Myocyte (in vitro differentiated cells): ENCODE results near the gene RBM20. TPM values are rescaled to one million over a fixed set of nuclear protein-coding genes. Genes with fewer than 3 reads are reported as not detected.

ENCODE experiments used
- DNase-seq: peaks from one replicate; pipeline ENCODE4 v3.0.0-alpha.2; 2012; ENCODE audit warnings: low read depth
- total RNA-seq: library from RNA; depleted of rRNA; stranded (reverse); fragments of >200 nt; gene quantifications from 2 replicates; pipeline ENCODE4 v1.2.3, GENCODE V29; 2014

RBM20 gene
- total RNA-seq, 1 donor from 2014 or later, result 2.6 TPM

DNA sequence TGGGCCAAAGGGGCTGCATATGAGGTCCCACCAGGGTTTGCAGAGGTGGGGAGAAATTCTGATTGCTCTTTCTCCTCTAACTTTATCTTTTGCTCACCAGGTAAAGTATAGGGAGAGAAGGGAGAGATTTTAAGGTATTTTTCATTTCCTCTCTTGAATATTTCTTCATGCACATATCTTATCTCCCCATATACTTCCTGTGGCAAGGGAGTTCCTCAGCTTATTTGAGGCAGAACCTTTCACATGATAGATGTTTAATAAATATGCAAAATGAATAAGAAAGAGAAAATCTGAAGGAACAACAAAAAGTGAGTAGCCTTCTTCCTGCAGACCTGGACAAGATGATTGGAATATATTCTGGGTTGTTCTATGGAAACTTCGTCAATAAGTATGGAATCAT lies 160.2 kb downstream of the RBM20 start:
- no peak for DNase-seq

DNA sequence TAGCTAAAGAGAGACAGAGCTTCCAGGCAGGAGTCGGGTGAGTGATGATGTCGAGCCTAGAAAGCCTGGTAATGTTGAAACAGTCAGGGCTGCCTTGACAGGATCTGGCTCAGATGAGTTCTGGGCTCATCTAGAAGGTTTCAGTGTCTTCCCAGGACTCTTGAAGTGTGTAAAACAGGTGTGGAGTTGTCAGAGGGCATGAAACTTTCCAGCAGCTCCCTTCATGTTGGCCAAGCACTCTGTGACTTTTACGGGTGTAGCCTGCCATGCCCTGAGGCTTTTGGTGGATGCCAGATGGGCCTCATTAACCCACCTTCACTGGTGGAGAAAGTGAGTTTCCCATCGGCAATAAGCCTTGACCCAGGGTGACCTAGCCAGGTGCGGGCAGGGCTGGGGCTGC lies 161.2 kb downstream of the RBM20 start:
- no peak for DNase-seq

- DNase-seq, result no peak
Observed at GRCh38 chr10:110806335-110806734, 162.2 kb downstream of the RBM20 start.

GRCh38 chr10:110808123-110808522 lies 164.0 kb downstream of the RBM20 start:
- DNase-seq, result no peak

DNA sequence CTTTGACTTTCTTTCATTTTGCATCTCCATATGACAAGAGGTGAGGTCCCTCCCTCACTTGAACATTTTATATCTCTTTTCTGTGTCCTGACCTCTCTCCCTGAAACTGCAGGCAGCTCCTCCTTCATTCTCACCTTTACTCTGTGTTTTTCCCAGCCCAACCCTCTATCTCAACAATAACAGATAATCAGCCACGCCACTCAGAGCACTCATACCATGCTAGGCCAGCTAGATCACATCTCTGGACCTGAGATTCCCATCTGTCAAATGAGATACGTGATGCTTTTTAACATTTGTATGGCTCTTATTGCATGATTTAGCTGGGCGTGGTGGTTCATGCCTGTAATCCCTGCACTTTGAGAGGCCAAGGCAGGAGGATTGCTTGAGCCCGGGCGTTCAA lies 164.5 kb downstream of the RBM20 start:
- DNase-seq, result no peak

- no peak for DNase-seq
Observed at GRCh38 chr10:110810625-110811024, 166.5 kb downstream of the RBM20 start.

DNA sequence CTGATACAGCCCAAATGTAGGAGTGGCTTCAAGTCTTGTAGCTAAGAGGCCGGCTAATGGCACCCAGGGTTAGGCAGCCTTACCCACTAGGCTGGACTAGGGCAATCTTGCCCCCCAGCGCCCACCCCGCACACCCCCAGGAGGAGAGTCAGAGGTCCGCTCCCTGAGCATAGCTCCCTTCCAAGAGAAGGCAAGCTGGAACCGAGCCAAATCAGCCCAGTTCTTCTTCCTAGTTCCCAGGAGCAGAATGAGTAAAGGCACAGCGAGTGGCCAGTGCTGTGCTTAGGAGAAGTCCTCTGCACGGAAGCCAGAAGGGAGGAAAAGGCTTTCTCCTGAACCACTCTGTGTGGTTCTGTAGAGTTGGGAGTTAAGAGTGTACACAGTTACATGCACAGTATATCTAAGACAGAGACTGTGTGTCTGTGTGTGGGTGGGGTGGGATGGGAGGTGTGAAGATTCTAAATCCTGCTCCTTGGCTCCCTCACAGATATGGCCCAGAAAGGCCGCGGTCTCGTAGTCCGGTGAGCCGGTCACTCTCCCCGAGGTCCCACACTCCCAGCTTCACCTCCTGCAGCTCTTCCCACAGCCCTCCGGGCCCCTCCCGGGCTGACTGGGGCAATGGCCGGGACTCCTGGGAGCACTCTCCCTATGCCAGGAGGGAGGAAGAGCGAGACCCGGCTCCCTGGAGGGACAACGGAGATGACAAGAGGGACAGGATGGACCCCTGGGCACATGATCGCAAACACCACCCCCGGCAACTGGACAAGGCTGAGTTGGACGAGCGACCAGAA lies 167.8 kb downstream of the RBM20 start:
- DNase-seq, result no peak

DNA sequence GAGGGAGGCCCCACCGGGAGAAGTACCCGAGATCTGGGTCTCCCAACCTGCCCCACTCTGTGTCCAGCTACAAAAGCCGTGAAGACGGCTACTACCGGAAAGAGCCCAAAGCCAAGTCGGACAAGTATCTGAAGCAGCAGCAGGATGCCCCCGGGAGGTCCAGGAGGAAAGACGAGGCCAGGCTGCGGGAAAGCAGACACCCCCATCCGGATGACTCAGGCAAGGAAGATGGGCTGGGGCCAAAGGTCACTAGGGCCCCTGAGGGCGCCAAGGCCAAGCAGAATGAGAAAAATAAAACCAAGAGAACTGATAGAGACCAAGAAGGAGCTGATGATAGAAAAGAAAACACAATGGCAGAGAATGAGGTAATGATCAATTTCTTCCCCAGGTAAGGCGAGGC lies 168.4 kb downstream of the RBM20 start:
- DNase-seq, result no peak

DNA sequence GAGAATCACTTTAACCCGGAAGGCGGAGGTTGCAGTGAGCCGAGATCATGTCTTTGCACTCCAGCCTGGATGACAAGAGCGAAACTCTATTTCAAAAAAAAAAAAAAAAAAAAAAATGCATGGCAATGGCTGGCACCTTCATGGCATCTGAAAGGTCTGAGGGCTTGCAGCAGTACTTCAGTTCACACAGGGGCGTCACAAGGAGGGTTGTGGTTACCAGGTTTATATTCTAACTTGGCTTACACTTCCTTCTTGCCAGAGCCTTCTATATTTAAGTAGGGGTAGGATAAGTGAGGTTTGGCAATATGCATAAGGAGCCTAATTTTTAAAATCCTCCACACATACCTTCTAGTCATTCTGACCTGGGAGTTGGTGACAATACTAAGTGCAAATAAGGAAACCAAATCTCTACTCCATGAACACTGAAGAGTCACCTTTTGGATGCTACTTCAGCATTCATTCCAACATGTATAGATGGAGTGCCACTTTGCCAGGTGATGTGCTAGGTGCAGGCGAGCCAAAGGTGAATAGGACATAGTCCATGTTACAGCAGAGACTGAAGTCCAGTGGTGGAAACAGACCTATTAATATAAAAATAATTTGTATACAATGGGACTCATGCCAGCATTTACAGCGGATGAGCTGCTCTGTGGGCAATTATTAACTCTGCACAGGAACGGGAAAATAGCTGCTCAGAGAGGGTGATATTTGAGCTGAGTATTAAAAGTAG lies 169.8 kb downstream of the RBM20 start:
- no peak for DNase-seq

- no peak for DNase-seq
Observed at GRCh38 chr10:110815354-110816004, 171.3 kb downstream of the RBM20 start.

GRCh38 chr10:110817614-110818013 lies 173.5 kb downstream of the RBM20 start:
- no peak for DNase-seq

DNA sequence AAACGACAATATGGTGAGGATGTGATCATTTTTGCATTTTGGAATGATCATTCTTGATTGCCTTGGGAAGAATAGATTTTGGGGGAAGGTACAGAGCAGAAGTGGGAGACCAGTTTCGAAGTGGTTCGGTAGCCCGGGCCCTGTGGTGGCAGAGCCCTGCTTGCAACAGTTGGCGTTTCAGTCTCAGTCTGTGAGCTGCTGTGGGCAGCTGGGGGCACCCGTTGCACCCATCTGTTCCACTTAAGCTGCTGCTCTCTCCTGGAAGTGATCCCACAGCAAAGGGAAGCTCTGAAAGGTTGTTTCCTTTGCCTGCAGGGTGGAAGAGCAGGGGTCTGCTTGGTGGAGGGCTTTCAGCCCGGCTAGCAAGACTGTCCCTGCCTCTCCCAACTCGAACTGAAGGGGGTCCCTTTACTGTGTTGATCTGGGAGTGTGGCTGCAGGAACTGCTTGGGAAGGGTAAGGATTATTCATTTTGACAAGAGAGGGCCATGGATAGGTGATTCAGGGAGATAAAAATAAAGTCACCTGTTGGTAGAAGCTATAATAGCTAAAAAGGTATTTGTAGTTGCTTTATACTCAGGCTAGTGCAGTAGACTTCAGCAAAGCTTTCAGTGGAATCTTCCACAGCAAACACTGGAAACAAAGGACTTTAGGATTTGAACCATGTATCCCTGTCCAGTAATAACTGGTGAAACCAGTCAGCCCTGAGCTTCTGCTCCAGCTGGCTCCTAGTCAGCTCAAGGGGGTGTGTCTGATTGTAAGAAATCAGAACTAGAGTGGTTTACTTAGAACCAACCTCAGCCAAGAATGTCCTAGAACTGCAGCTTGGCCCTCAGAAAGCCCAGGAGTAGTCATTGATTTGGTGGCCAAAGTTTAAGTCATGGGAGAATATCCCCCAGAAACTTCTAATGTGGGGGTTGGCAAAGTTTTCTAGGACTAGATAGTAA lies 174.4 kb downstream of the RBM20 start:
- DNase-seq, result peak; percentile 71

DNA sequence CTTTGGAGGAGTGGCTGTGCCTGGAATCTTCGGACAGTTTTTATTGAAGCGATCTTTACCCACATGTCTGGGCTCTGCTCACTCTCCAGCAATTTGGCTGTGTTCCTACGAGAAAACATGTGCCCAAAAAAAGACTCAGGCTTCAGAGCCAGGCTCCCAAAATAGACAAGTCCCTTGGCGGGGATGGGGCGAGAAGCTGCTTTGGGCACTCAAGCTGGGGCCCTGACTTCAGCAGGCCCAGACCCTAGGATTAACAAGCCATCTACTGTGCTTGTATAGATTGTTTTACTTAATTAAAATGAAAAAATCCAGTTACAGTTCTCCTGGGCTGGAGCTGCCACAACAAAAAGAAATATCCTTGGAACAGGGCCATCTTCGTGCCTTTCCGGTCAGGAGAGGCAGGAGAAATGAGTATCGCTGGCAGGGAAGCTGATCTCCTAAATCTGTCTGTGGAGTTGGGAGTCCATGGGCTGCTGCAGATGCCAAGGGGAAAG lies 176.2 kb downstream of the RBM20 start:
- peak; percentile 94 for DNase-seq

DNA sequence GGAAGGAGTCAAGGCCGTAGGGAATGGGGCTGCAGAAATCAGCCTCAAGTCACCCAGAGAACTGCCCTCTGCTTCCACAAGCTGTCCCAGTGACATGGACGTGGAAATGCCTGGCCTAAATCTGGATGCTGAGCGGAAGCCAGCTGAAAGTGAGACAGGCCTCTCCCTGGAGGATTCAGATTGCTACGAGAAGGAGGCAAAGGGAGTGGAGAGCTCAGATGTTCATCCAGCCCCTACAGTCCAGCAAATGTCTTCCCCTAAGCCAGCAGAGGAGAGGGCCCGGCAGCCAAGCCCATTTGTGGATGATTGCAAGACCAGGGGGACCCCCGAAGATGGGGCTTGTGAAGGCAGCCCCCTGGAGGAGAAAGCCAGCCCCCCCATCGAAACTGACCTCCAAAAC lies 177.4 kb downstream of the RBM20 start:
- DNase-seq, result peak; percentile 74

- DNase-seq, result no peak
Observed at GRCh38 chr10:110822035-110822711, 178.0 kb downstream of the RBM20 start.

- DNase-seq, result no peak
Observed at GRCh38 chr10:110822712-110823311, 178.7 kb downstream of the RBM20 start.

DNA sequence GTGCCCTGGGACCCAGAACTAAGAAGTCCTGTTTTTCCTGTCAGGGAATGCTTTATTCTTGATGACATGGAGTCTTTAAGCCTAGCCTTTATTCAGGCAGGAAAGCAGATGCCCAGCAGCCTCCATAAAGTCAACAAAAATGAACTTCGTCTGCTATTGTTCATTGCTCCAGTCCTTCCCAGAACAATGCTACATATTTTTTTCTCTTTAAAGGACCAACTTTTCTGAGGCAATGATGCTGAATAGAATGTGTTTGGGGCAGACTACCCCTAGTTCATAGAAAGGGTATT lies 180.0 kb downstream of the RBM20 start:
- DNase-seq, result no peak

DNA sequence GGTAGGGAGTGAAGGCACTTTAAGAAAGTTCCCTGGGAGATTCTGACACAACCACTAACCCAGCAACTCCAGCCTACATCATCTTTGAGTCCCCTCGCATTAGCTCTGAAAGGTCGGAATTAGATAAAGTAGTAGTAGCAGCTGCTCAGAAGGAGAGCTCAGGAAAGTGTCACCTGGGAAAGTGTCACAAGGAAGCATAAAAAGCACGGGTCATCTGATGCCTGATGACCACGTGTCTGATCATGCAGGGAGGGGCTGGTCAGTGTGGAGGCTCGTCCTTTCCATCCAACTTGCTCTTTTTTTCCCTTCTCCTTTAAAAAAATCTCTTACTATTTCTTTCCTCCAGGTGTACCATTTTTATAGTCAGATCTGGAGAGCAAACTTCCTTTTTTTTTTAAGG lies 180.5 kb downstream of the RBM20 start:
- DNase-seq, result no peak

GRCh38 chr10:110825508-110825907 lies 181.4 kb downstream of the RBM20 start:
- DNase-seq, result no peak

DNA sequence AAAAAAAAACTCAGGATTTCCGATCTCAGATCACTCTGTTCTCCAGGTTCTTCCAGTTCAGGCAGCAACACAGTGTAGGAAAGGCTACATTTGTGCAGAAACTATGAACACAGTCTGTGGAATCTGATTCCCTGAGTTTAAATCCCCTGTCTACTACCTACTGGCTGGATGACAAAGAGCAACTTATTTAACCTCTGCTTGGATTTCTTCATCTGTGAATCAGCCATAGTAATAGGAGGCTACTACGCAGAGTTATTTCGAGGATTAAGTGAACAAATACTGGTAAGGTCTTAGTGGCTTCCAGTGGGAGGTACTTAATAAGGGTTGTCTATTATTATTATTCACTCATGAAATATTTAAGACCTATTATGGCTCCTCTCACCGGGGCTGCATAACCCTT lies 183.3 kb downstream of the RBM20 start:
- no peak for DNase-seq
